ENCODE measurements around the gene COMTD1.
A peak's percentile ranks its signal among the peaks of the same experiment; 100 is the strongest.
"Not testable (repeated sequence)": the region's sequence is repeated elsewhere in the genome, so short reads cannot be mapped to it uniquely, and the experiment has no call there.

Gene COMTD1

DNA sequence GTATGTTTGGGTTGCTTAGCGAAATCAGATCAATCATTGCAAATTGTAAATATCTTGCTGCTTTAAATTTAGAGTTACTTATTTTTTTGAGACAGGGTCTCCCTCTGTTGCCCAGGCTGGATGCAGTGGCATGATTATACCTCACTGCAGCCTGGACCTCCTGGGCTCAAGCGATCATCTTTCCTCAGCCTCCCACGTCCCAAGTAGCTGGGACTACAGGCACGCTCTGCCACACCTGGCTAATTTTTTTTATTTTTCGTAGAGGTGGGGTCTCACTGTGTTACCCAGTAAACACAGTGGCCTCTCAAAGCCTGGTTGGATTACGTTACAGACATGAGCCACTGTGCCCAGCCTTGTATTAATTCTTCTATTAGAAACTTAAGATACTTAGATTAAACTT, 23.4 kb downstream of the COMTD1 start:
- no peak for DNase-seq

DNA sequence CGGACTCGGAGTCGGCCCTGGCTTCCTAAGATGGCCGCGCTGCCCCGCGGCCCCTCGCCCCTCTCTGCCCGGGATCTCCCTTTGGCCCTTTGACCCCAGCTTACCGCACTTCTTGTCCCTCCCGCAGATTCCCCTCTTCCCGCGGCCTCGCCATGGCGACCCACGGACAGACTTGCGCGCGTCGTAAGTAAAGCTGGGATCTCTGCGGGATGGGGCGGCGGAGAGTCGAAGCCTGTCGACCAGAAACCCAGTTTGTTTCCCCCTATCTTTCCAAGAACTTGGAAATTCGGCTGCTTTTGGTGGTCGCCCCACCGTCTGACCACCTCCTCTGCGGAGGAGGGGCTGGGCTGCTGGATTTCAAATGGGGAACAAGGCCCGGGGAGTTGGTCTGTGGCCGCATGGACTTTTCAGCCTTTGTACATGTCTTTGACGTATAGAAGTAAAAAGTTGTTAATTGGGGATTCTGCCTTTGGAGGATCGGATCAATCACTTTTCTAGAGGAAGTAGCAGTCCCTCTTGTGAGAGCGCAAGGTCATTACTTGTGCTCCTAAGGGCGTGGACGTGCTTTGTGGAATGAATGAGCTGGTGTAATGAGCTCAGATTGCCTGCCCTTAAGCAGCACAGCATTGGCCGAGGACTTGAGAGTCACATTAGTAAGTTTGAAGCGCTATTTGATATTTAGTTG, 24.6 kb downstream of the COMTD1 start:
- DNase-seq, result no peak

DNA sequence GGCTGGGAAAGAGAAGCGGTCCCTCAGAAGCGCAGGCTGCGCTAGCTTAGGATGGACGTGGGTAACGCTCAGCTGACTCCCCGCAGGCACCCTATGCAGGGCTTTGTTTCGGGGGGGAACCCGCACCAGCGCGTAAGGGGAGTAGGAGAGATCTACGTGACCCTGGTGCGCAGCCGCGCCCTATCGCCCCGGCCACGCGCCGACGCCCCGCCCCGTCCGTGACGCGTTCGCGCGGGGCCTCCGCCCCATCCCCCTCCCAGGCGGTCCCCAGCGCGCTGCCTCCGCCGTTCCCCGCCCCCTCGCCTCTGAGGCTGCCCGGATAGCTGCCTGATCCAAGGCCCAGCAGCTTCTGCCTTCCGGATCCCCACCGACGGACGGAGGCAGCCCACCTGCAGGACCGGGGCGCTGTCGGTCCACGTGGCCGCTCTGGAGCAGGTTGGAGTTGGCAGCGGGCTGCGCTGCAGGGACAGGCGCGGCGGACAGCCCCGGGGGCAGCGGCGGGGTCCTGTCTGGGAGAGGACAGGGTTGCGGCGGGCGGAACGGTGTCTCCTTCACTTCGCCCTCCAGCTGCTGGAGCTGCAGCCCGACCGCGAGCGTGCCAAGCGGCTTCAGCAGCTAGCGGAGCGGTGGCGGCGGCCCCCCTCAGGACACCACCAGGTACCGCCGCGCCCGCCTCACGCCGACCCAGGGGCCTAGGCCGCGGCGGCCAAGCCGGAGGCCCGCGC, 25.3 kb downstream of the COMTD1 start, which contains the start of gene VDAC2:
Gene VDAC2, plus strand, starts transcription at position 515 of the 725 bp plus-strand sequence. CDS start 363 bp downstream, outside the sequence.
- DNase-seq, result peak; percentile 67

DNA sequence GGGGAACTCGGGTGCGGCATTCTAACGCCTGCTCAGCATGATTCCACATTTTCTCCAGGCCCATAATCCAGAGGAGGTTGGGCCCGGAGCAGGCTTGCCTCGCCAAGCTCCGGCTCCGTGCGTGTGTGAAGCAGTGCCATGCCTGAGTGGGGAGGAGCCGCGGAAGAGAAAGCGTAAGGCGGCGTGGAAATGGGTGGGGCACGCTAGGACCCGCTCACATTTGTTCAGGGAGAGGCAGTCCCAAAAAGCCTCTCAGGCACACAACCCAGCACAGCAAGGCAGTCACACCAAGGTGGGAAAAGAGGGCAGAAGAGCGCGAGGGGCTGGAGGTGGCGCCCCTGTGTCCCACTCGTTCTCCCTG, 25.9 kb downstream of the COMTD1 start:
- DNase-seq, result no peak

DNA sequence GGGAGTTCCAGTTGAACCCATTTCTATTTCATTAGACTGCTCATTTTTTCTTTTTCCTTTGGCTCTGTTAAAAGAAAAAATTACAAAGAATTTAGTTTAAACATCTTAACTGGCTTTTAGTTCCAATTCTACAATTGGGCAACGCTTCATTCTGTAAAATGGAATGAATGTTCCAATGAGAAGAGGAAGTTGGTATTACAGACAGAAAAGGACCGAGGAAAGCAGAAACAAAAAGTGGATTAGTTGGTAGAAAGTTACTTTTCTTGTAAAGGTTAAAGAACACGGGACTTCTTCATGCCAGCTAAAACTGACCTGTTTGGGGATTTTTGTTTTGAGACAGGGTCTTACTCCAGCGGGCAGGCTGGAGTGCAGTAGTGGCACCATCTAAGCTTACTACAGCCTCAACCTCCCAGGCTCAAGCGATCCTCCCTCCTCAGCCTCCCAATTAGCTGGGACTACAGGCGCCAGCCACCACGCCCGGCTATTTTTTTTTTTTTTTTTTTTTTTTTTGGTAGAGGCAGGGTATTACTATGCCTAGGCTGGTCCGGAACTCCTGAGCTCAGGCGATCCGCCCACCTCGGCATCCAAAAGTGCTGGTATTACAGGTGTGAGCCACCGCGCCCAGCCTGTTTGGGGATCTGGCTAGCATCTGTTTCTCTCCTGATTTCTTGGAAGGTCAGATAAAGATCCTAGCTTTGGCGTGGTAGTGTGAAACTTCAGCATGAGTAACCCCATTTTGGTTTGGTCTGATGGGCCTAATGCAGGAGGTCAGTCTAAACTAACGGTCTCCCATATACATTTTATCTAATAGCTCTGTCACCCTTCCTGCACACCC, 26.5 kb downstream of the COMTD1 start:
- no peak for DNase-seq

DNA sequence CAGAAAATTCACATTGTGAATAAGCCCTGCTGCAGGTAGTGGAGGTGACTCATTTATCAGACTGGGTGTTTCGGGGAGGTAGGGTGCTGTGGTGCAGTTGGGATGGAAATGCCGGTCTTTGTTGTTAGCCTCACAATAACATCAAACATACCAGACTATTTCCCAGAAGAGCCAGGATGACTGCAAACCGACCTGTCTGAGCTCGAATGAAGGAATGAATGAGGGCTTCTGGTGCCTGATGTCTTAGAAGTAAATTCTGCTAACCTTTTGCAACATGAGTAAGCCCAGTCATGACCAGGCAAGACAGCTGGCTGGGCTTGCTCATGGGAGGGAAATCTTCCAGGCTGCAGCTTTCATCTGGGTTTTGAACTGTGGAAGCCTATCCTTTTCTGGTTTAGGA, 27.6 kb downstream of the COMTD1 start:
- no peak for DNase-seq

DNA sequence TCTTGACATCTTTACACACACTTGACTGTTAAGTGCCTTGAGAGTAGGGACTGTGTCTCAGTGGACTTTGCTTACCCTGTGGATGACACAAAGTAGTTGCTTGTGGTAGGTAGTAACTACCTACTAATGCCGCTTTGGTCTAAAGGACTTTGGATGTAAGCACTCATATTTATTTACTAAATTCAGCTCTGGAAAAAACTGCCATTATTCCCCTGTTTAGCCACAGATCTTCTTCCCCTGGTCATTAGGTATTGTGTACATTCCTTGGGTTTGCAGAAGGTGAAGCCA, 28.0 kb downstream of the COMTD1 start:
- DNase-seq, result no peak

DNA sequence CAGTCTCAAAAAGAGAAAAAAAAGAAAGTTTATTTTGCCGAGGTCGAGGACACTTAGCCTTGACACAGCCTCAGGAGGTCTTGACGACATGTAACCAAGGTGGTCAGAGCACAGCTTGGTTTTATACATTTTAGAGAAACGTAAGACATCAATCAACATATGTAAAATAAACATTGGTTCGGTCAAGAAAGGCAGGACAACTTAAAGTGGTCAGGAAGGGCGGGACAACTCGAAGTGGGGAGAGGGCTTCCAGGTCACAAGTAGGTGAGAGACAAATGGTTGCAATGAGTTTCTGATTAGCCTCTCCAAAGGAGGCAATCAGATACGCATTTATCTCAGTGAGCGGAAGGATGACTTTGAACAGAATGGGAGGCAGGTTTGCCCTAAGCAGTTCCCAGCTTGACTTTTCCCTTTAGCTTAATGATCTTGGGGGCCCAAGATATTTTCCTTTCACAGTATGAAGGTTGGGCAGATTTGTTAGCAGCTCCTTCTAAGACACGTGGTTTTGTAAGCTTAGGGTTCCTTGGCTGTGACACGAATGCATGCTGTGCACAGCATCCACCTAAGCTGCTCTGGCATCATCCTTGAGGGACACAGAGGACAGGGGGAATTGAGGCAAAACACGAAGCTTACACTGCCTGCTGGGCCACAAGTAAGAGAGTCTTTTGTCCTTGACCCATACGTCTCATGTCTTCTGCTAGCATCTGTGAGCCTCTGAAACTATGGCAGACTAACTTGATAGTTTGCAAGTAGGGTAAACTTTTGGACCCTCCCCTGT, 28.5 kb downstream of the COMTD1 start:
- no peak for DNase-seq

DNA sequence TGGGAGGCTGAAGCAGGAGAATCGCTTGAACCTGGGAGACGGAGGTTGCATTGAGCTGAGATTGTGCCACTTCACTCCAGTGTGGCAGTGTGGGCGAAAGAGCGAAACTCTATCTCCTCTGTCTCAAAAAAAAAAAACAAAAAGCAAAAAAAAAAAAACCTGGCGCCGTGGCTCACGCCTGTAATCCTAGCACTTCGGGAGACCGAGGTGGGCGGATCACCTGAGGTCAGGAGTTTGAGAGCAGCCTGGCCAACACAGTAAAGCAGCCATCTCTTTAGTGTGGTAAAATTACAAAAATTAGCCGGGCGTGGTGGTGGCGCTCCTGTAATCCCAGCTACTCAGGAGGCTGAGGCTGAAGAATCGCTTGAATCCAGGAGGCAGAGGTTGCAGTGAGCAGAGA, 29.1 kb downstream of the COMTD1 start:
- DNase-seq, result not testable (repeated sequence)

DNA sequence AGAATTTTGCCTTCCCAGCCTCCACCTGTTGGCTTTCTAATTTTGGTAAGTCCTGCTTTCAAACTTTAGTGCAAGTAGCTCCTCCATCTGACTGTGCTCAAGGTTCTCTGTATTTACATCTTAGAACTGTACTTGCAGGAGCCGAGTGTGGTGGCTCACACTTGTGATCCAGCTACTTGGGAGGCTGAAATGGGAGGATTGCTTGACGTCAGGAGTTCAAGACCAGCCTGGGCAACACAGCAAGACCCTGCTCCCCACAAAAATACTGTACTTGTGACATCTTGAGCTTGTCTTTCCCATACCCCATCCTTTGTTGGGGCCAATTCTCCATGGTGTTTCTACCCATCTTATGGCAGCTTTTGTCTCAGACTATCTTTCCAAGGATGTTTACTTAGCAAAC, 29.8 kb downstream of the COMTD1 start:
- no peak for DNase-seq

DNA sequence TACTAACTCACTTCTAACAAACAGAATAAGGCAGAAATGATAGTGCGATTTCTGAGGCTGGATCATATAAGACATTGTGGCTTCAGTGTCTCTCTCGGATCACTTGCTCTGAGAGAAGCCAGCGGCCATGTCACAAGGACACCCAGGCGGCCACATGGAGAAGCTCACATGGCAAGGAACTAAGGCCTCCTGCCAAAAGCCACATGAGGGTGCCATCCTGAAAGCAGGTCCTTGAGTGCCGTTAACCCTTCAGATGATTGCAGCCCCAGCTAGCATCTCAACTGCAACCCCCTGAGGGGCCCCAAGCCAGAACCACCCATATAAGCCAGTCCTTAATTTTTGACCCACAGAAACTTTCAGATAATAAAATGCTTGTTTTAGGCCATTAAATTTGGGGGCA, 32.0 kb downstream of the COMTD1 start:
- no peak for DNase-seq

DNA sequence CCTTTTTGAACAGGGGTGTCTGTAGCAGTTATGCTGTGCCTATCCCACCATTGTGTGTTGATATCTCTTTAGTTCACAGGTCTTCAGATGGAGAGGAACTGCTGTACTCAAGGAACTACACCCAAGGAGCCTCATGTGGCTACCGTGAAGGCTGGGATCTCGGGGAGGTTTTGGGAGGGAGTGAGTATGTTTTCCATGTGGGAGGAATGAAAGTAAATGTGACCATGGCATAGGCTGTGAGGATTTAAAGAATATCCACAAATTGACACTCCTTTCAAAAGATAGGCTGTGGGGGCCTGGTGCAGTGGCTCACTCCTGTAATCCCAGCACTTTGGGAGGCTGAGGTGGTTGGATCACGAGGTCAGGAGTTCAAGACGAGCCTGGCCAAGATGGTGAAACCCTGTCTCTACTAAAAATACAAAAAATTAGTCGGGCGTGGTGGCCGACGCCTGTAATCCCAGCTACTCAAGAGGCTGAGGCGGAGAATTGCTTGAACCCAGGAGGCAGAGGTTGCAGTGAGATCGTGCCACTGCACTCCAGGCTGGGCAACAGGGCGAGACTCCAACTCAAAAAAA, 32.6 kb downstream of the COMTD1 start:
- not testable (repeated sequence) for DNase-seq

DNA sequence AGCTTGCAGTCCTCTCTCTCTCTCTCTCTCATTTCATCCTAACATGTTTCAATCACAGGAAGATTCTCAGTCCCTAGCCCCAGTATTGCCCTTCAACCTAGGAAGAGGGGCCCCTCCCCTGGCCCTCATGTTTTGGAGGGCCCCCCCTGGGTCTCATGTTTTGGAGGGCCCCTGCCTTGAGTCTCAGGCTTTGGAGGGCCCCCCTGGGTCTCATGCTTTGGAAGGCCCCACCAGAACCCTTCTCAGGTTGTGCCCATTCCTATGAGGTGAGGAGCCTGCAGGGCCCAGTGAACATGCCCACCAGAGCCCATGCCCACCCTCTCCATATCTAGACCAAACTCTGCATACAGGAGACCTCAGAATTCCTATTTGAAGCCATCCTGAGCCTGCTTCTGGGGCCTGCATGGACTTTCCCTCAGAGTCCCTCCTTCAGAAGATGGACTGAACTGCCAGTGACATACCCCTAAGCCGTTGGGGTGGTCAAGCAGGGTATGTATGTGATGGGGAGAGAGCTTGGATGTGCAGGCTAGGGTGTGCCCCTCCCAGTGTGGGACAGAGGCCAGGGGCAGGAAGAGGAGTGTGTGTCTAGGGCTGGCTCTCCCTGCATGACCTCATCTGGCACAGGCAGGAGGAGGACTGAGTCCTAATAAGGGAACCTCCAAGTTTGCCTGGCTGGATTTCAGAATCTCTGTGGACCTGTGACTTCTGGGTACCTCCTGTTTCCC, 33.3 kb downstream of the COMTD1 start:
- no peak for DNase-seq

DNA sequence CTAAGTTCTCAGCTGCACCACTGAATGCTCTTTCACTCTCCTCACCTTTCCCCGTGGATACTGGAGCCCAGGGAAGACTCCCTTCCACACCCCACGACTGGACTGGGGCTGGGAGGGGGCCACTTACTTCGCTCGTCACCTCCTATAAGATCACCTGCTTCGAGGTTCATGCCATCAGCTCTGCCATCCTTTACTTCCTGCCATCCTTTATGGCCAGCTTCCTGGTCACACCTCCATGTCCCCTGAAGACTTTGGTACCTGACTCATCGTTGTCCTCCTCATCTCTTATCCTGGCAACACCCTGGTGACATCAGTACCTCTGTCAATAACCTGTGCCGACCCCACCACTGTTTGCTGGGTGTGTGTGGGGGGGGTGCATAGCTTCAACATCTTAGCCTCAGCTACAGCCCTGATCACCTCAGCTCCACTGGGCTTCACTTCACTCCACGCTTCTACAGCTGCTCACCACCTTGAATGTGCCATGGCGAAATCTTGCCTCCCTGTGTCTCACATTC, 33.9 kb downstream of the COMTD1 start:
- DNase-seq, result no peak

DNA sequence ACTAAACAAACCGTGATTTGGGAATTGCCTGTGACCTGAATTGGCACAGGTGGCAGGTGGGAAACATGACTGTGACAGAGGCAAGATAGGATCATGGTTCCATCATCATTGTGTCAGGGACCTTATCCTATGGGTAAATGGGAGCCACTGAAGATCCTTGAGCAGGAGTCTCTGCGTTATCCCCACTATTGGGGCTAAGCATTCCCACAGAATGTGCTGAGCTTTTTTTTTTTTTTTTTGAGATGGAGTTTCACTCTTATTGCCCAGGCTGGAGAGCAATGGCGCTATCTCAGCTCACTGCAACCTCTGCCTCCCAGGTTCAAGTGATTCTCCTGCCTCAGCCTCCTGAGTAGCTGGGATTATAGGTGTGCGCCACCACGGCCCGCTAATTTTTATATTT, 35.8 kb downstream of the COMTD1 start:
- DNase-seq, result not testable (repeated sequence)

DNA sequence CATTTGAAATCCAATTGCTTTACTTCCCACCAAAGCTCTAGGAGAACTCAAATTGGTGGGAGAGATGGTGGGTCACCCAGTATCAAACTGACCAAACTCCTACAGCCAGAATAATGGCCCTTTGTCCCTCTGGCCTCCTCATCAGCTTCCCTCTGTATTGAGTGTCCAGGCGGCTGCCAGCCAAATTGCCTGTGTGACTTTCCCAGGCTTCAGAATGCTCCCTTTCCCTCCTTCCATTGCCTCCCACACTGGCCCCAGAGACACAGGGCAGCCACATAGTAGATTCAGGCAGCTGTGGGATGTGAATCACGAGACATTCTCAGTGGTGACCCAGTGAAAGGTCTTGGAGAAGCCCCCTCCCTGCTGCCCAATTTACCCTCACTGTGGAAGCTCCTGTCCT, 37.9 kb downstream of the COMTD1 start:
- DNase-seq, result no peak

DNA sequence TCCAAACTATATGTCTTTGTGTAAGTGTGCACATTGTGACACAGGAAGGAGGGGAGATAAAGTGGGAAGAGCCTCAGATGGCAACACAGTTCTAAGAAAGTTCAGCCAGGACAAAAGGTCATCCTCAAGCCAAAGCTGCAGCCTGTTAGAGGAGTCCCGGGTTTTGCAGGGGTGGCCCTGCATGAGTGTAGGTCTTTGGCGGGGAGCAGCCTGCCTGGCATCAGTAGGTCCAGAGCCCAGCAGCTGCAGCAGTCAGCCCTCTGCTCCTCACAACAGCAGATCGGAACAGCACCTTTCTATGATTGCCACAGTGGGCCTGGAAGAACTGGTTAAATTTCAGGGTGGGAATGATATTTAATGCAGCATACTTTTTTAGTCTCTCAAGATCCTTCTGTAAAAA, 38.7 kb downstream of the COMTD1 start:
- no peak for DNase-seq

DNA sequence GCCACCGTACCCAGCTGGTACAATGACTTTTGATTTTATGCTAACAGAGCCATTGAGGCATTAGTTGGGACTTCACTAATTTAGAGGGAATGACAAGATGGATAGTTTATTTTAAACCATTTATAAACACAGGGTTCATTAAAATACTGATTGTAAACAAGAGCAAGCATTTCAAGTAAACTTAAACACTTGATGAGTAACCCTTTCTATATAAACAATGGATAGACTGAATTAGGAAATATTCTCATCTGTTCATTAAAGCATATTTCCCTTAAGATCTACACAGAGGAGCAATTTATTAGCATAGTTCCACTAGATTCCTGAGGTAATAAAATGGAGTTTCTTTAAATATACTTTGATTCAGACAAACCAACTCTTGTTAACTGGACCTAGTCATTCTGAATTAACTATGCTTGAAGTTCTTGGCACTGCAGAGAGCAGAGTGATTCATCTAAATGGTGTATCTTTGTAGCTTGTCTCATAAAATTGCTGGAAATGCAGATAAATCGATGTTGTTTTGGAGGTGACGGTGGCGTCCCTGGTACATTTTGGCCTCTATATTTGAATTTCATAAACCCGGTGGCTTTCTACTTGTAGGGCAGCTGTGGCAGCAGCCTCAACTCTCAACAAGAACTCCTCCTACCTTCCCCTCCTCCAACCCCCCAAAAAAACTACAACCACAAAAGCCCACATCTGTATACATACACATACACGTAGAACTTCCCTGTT, 40.6 kb downstream of the COMTD1 start:
- DNase-seq, result no peak

DNA sequence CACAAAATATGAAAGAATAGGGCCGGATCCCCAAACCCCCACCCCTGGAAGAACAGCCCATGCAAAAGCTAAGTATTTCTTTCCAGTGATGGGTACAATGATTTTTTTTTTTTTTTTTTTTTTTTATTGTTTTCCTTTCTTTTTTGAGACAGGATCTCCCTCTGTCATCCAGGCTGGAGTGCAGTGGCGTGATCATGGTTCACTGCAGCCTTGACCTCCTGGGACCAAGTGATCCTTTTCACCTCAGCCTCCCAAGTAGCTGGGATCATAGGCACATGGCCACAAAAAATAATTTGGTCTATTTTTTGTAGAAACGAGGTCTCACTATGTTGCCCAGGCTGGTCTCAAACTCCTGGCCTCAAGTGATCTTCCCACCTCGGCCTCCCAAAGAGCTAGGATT, 41.1 kb downstream of the COMTD1 start:
- not testable (repeated sequence) for DNase-seq

DNA sequence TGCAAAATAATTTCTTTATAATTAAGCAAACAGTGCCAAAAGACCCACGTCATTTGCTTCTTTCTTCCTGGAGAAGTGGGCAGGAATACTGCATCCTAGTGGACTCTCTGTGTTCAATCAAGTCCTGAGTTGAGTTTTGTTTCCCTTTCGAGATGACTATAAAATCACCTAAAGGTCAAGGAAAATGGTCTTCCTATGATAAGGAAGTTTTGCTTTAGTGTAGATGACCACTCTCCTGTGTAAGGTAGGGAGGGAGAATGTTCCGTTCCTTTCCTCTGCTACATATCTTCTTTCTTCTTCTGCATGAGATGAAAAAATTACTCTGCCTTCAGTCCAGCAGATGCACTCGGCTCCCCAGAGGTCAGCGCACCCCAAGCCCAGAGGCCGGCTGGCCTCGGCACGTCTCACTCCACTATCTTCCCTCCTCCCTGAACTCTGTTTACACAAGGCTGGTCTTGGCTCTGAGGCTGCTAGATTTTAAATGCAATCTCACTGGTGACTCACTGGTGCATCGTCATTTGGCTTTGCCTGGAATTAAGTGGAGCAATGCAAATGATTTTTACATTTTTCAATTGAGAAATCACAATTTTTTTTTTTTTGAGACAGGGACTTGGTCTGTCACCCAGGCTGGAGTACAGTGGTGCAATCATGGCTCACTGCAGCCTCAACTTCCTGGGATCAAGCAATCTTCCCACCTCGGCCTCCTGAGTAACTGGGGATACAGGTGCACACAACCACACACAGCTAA, 43.8 kb downstream of the COMTD1 start:
- DNase-seq, result no peak
